HL-60 (cell line): ENCODE results near the gene ARSK.

Experiments
- DNase-seq, 2 experiments: peaks; one replicate each; pipeline ENCODE4 v3.0.0-alpha.2; 2010 to 2020; ENCODE audit warnings: low read depth in 1 of 2, low spot score in 1 of 2
- H3K27ac ChIP-seq: fragments of 250-450 bp; sonication (Bioruptor Pico); replicated peaks from 2 replicates; pipeline ENCODE4 v1.5.1; 2020; ENCODE audit warnings: mild to moderate bottlenecking, moderate library complexity
- H3K27me3 ChIP-seq: fragments of 250-450 bp; sonication (Bioruptor Pico); 2 replicates; pipeline ENCODE4 v1.5.1; 2021; ENCODE audit warnings: mild to moderate bottlenecking, moderate library complexity; ENCODE audit not compliant: insufficient read depth, poor library complexity, severe bottlenecking
- H3K4me3 ChIP-seq: replicated peaks from 2 replicates; pipeline ENCODE4 v1.5.1; 2011; ENCODE audit warnings: mild to moderate bottlenecking, control low read depth, low read length; ENCODE audit not compliant: insufficient read depth
- GABPA ChIP-seq: IDR thresholded peaks from 2 replicates; pipeline ENCODE4 v1.6.1; 2012; ENCODE audit warnings: low read depth
- POLR2AphosphoS5 ChIP-seq: IDR thresholded peaks from 2 replicates; pipeline ENCODE4 v1.6.1; 2012; ENCODE audit warnings: low read depth
- SPI1 ChIP-seq: IDR thresholded peaks from 2 replicates; pipeline ENCODE4 v1.6.1; 2012; ENCODE audit warnings: low read depth, mild to moderate bottlenecking, borderline replicate concordance
- TF ChIP-seq, protein P1 (sequence below): IDR thresholded peaks from one replicate; pipeline ENCODE4 v1.5.1; 2011; ENCODE audit warnings: low read length, control low read depth, inconsistent platforms; ENCODE audit not compliant: insufficient read depth
- TF ChIP-seq, protein P2 (sequence below): IDR thresholded peaks from 2 replicates; pipeline ENCODE4 v1.6.1; 2012; ENCODE audit warnings: low read depth; ENCODE audit not compliant: insufficient replicate concordance

ARSK gene

DNA sequence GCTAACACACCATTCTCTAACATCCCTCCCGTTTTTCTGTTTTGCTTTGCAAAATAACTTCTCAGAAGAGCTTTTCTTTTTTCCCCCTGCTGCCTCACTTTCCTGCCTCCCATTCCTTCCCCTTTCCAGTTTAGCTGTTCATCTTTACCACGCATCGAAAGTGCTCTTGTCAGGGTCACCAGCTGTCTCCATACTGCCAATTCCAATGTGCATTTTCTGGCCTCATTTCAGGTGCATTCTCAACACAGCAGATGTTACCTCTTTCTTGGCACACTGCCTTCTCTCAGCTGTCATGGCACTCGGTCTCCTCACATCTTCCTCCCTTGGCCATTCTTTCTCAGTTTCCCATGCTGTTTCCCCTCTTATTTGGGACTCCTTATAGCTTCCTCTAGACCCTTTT is 9.5 kb downstream of the ARSK start:
- Histone ChIP-seq H3K4me3 (no peak overlapping the region), H3K27ac (no peak overlapping the region), H3K27me3 (no peaks in the 10 kb centered on the region)
- TF ChIP-seq SPI1 (no peak), GABPA (no peak), POLR2AphosphoS5 (no peak)
- TF ChIP-seq, protein P1, sequence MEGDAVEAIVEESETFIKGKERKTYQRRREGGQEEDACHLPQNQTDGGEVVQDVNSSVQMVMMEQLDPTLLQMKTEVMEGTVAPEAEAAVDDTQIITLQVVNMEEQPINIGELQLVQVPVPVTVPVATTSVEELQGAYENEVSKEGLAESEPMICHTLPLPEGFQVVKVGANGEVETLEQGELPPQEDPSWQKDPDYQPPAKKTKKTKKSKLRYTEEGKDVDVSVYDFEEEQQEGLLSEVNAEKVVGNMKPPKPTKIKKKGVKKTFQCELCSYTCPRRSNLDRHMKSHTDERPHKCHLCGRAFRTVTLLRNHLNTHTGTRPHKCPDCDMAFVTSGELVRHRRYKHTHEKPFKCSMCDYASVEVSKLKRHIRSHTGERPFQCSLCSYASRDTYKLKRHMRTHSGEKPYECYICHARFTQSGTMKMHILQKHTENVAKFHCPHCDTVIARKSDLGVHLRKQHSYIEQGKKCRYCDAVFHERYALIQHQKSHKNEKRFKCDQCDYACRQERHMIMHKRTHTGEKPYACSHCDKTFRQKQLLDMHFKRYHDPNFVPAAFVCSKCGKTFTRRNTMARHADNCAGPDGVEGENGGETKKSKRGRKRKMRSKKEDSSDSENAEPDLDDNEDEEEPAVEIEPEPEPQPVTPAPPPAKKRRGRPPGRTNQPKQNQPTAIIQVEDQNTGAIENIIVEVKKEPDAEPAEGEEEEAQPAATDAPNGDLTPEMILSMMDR, result no peak
- TF ChIP-seq, protein P2, sequence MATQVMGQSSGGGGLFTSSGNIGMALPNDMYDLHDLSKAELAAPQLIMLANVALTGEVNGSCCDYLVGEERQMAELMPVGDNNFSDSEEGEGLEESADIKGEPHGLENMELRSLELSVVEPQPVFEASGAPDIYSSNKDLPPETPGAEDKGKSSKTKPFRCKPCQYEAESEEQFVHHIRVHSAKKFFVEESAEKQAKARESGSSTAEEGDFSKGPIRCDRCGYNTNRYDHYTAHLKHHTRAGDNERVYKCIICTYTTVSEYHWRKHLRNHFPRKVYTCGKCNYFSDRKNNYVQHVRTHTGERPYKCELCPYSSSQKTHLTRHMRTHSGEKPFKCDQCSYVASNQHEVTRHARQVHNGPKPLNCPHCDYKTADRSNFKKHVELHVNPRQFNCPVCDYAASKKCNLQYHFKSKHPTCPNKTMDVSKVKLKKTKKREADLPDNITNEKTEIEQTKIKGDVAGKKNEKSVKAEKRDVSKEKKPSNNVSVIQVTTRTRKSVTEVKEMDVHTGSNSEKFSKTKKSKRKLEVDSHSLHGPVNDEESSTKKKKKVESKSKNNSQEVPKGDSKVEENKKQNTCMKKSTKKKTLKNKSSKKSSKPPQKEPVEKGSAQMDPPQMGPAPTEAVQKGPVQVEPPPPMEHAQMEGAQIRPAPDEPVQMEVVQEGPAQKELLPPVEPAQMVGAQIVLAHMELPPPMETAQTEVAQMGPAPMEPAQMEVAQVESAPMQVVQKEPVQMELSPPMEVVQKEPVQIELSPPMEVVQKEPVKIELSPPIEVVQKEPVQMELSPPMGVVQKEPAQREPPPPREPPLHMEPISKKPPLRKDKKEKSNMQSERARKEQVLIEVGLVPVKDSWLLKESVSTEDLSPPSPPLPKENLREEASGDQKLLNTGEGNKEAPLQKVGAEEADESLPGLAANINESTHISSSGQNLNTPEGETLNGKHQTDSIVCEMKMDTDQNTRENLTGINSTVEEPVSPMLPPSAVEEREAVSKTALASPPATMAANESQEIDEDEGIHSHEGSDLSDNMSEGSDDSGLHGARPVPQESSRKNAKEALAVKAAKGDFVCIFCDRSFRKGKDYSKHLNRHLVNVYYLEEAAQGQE, result no peak
- DNase-seq, result no peak

- TF ChIP-seq POLR2AphosphoS5 (no peak), GABPA (no peak), SPI1 (no peak)
- TF ChIP-seq, protein P1, result no peak
- TF ChIP-seq, protein P2, result no peak
- Histone ChIP-seq H3K27me3 (no peaks in the 10 kb centered on the region), H3K4me3 (no peak overlapping the region), H3K27ac (no peak overlapping the region)
- DNase-seq, result no peak
Measured at GRCh38 chr5:95565280-95565920, 10.5 kb downstream of the ARSK start.

- Histone ChIP-seq H3K27ac (no peak overlapping the region), H3K27me3 (no peaks in the 10 kb centered on the region), H3K4me3 (no peak overlapping the region)
- no peak for DNase-seq
- no peak for TF ChIP-seq SPI1
- TF ChIP-seq, protein P2, result no peak
- TF ChIP-seq POLR2AphosphoS5, result no peak
Measured at GRCh38 chr5:95572016-95572415, 17.1 kb downstream of the ARSK start.
